ENCODE data around the gene ZC3H4. TPM values are rescaled to one million over a fixed set of nuclear protein-coding genes. Genes with fewer than 3 reads are reported as not detected.

ZC3H4 gene
- total and polyA plus RNA-seq, 10 of the 15 experiments (the other 5 are each of a cell fraction or from before 2014, with no cell fraction given): 5.1 to 86.3 (median 15.5) TPM

DNA sequence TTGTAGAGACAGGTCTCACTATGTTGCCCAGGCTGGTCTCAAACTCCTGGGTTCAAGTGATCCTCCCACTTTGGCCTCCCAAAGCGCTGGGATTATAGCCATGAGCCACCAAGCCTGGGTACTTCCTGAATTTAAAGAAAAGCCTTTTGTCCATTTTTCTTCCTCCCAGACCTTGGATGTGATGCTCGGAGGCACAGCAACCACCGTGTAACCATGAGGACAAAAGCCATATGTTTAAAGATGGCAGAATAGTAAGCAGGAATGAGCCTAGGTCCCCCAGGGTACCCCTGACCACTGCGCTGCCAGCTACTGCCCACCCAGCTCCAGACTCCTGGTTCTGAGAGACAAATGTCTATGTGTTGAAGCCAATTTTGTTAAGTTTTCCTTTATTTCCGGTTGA, 31.1 kb downstream of the ZC3H4 start:
- ChIA-PET RAD21 (ENCODE audit: unreplicated experiment) (interaction anchor here (4.9 kb wide), 1 partner anchor 44 kb away, joined by 39 read pairs; no protein-coding TSS in a partner anchor), CTCF (interaction anchor here (0.6 to 6.0 kb wide), 5 partner anchors 10 to 132 kb away, joined by 3 to 77 read pairs (median 6); no protein-coding TSS in a partner anchor), POLR2A (no interaction called here), SMC1A (ENCODE audit: uncharacterized antibody, unreplicated experiment) (interaction anchor here (1.5 kb wide), 1 partner anchor 20 kb away, joined by 3 read pairs; no protein-coding TSS in a partner anchor)
- Histone ChIP-seq H3K9ac (ENCODE audit: control insufficient read depth, insufficient read depth, low read length) (no peak overlapping the region), H3K27me3 (replicated peaks in 1 of 2; ENCODE audit: control insufficient read depth in 2 of 2, insufficient read depth in 2 of 2, low read length in 1 of 2) (no peaks in the 10 kb centered on the region), H3K36me3 (ENCODE audit: control insufficient read depth in 2 of 2, insufficient read depth in 2 of 2, low read length in 1 of 2) (peaks cover 41 to 48% of the 10 kb centered on the region in 2 experiments), H3K9me3 (replicated peaks; ENCODE audit: control insufficient read depth, insufficient read depth, low read length) (no peaks in the 10 kb centered on the region), H3K27ac (ENCODE audit: control insufficient read depth, insufficient read depth) (no peak overlapping the region), H3K79me2 (ENCODE audit: control insufficient read depth, insufficient read depth, low read length) (no peaks in the 10 kb centered on the region), H3K4me1 (ENCODE audit: control insufficient read depth, insufficient read depth, low read length) (no peaks in the 10 kb centered on the region), H3K4me3 (no peak overlapping the region), H3K4me2 (ENCODE audit: control insufficient read depth, insufficient read depth) (no peak overlapping the region), H4K20me1 (ENCODE audit: control insufficient read depth, insufficient read depth) (no peaks in the 10 kb centered on the region), H2AFZ (ENCODE audit: control insufficient read depth, low read depth, low read length) (no peak overlapping the region)
- TF ChIP-seq ATF7 (IDR thresholded peaks at IDR 0.05; ENCODE audit: low read depth): no peak
- TF ChIP-seq WRNIP1 (IDR thresholded peaks at IDR 0.05; ENCODE audit: borderline replicate concordance, low read depth, low read length): no peak
- no peak for TF ChIP-seq BCLAF1 (IDR thresholded peaks at IDR 0.05)
- TF ChIP-seq, protein P1, sequence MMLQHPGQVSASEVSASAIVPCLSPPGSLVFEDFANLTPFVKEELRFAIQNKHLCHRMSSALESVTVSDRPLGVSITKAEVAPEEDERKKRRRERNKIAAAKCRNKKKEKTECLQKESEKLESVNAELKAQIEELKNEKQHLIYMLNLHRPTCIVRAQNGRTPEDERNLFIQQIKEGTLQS (IDR thresholded peaks at IDR 0.05; ENCODE audit: borderline replicate concordance, extremely low read depth, low read depth, low read length): no peak
- TF ChIP-seq CUX1 (IDR thresholded peaks at IDR 0.05; ENCODE audit: insufficient replicate concordance, low read depth, low read length): no peak
- no peak for TF ChIP-seq PBX3 (IDR thresholded peaks at IDR 0.05; ENCODE audit: insufficient replicate concordance, low read depth, low read length)
- TF ChIP-seq MYB (IDR thresholded peaks at IDR 0.05; ENCODE audit: borderline replicate concordance, low read depth, low read length): no peak
- BruUV-seq (replicated peaks): no TSS peak
- DNase-seq (ENCODE audit: low read depth, low spot score) (no peak), ATAC-seq (no peak), FAIRE-seq (no peak)
- in situ Hi-C loops (cut with MboI): no loop called here
- 96% methylated on average over 5 of the region's 5 CpGs for WGBS (ENCODE audit: insufficient coverage, insufficient replicate concordance, low lambda C conversion rate, missing lambda C conversion rate)
- intact Hi-C loops (cut with micrococcal nuclease; ENCODE audit: unreplicated experiment): no loop called here

Measured in GM12878 (cell line).